GM19099 (cell line): ENCODE data around the gene DNAJC18.
A peak's percentile ranks its signal among the peaks of the same experiment; 100 is the strongest.

ENCODE experiments used
- POLR2A ChIP-seq: IDR thresholded peaks from 3 replicates; pipeline ENCODE4 v1.6.1; 2011; ENCODE audit warnings: low read depth; ENCODE audit not compliant: insufficient read length; ENCODE audit errors: extremely low read depth

DNAJC18 gene

DNA sequence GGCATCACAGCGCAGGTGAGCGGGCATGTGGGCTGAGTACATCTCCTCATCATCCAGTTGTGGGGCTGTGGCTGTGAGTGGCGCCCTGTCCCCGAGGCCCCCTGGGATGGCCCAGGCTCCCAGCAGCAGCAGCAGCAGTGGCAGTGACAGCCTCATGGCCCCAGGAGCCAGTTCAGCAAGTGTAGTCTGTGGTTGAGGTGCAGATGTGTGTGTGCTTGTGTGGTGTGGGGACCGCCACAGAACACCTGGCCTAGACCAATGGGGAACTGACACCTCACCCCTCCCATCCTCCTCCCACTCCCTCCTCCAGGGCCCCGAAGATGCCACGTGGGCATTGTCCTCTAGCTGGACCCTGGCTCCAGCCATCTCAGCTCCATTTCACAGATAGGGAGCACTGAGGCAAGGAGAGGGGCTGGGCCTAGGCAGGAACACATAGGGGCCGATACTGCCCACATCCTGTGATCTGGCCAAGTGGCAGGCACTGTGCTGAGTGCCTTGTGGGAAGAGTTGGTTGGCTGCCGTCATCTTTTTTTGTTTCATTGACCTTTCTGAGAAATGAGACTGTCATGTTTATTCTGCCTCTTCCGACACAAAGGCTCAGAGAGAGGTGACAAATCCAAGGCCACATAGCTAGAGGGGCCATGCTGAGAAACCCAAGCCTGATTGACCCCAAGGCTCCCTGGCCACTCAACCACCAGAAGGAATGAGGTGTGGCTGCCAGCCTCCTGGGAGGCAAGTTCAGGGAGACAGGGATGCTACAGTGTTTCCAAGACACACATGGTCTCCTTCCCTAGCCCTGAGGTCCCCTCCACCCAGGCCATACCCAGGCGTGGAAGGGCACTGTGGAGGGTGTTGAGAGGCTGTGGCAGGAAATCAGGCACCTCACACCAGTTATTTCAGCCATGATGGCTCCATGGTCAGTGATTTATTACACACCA lies 49.4 kb downstream of the DNAJC18 start, which contains the start of gene MZB1:
MZB1 (minus strand) TSS at position 213 of the 938 bp plus-strand sequence; CDS start at position 156, 57 bp downstream.
- peak; percentile 94 for TF ChIP-seq POLR2A

DNA sequence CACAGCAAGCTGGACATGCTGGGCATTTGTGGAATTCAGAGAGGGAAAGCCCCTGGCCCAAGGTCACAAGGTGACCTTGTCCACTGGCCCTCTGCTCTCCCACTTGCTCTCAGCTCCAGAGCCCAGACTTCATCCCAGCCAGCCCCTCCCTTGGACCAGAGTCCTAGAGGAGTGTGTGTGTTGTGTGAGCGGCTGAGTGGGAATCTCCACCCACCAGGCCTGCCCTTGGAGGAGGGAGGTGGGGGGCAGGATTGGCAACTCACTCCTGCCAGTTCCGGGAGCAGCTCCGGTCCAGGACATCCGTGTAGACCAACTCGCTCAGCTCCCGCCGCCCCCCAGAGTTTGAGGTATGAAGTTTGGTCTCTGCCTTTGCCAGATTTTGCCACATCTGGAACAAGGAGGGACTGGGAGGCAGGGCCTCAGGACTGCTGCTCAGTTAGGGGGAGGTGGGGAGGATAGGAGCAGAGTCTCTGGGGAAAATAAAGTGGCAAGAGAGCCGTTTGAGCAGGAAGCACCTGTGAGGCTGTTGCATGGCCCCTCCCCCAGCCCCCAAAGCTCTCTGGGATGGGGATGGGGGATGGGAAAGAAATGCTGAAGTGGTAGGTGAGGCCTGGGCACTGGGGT lies 51.0 kb downstream of the DNAJC18 start:
- TF ChIP-seq POLR2A, result peak; percentile 38

DNA sequence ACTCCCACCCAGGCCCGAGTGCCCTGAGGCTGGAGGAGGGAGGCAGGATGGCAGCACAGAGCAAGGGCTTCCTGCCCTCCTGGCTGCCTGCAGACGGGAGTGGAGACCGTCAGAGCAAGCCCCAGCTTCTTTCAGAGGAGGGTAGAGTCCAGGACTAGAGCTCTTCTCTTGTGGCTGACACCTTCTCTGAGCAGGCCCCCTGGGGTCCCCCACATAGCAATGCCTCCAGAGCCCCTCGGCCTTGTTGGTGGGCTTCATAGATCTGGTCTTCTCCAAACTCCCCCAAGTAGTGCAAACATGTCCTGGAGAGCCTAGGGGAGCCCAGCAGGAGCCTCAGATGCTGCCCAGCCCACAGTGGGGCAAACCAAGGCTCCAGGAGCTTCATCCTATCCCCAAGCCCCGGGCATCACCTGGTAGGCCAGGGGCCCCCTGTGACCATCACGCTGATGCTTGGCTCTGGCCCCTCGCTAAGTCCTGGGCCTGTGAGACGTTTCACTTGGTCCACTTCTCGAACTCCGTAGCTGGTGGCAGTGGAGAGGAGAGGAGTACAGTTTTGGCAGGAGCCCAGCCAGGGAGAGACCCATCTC lies 51.6 kb downstream of the DNAJC18 start:
- peak; percentile 30 for TF ChIP-seq POLR2A

DNA sequence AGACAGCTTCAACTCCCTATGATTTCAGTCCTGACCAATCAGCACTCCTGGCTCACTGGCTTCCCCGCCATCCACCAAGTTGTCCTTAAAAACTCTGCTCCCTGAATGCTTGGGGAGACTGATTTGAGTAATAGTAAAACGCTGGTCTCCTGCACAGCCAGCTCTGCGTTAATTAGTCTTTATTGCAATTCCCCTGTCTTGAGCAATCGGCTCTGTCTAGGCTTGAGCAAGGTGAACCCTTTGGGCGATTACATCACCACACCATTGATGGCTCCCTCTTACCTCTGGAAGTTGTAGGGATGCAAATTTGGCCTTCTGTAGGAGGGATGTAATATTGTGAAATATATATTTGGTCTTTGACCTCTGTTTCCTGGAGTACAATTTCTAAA lies 53.3 kb downstream of the DNAJC18 start:
- TF ChIP-seq POLR2A, result peak; percentile 30

DNA sequence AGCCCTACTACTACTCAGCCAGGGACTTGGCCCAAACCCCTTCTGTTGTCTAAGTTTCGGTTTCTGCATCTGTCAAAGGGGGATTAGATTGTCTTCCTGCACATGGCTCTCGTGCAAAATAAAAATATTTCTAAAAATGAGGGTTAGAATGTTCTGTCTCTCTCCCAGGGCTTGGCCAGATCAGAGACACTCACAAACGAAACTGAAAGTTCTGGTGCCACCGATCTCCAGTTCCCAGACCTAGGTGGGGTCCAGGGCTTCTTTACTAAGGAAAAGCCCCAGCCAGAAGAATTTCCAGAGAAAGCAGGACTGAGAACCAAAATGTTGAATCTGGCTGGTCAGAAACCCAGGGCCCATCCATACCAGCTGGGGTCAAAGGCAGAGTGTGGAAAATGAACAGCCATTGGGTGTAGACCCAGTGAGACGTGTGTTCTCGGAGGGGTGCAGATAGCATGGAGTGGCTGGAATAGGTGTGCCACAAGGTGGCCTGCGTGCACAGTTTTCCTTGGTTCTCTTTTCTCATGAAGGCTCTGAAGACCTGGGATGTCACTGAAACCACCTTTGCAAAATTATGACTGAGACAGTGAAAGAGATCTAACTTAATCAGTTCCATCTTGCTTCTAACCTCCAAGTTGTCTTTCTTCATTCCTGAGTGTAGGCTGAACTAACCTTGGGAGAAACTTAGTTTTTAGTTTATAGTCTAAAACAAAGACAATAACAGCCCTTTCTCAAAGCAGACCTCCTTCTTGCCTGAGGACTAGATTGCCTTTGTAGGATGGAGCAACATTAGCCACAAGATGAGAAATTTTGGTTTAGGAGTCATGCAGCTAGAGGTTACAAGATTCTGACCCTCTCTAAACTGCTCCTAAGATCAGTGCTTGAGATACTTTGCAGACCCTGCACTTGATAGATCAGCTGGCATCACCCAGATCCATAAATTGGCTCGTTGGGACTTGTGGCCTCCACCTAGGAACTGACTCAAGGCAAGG lies 54.0 kb downstream of the DNAJC18 start:
- TF ChIP-seq POLR2A, result peak; percentile 39

DNA sequence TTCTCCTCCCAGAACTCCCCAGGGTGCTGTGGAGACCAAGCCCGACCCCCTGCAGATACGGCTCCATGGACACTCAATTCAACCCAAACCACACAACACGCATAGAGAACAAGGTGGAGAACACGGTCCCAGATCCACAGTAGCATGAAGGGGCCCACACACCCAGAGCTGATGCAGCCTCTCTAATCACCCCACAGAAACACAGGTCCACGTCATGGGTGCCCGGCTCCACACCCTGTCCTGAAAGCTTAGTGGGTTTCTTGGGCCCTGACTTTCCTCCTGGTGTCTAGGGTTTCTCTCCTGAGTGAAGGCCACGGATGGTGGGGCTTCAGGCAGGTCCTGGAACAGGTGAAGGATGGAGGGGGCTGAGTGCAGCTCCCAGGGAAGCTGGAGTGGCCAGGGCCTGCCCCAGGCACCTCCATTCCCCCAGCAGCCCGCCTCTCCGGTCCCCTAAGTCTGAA lies 54.7 kb downstream of the DNAJC18 start:
- TF ChIP-seq POLR2A, result peak; percentile 29

DNA sequence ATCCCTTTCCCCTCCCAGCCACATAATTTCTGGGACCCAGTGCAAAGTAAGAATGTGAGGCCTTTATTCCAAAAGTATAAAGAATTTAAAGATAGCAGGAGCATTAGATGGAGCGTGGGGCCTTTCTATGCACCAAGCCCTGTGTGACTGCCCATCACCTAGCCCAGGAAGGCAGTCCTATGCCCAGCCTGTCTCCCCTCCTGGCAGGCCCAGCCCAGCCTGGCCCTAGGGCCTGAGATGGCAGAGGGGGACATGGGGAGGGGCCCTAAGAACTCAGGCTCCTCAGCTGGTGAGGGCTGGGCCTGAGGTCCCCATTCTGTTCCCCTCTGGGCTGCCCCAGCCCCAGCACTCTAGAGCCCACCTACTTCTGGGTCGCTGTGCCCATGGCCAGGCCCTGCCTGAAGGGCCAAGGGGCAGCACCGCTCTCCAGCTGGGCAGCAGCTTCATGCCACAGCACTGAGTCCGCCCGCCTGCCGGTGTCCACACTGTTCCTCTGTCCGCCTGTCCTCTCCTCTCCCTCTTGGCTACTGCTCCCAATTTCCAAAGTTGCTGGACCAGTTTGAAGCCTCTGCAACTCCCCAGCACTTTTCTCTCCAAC lies 55.2 kb downstream of the DNAJC18 start:
- no peak for TF ChIP-seq POLR2A

DNA sequence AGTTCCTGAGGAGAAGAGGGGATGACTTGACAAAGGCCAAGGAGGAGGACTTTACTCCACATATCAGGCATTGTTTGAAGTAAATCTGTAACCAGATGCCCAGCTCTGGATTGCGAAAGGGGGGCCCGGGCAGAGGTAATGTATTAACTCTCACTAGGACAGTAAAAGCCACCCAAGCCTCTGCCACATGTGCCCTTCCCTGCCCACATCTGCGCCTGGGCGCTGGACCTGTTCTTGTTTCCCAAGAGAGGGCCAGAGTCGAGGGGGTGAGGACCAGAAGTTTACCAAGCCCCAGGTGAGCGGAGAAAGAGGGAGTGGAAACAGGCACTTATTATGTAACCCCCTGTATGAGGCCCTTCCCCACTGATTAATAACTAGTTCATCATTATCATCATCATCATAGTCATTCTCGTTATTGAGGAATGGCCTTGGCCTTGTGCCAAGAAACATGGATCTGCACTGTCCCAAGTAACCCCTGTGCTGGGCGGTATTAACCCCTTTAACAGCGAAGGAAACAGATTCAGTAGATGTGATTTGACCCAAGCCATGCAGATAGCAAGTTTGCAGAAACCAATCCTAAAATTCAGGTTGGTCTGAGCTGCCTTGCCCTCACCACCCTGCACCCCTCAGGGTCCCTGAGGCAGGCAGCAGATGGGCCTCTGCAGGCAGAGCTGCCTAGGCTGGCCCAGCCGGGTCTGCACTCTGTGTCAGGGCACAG lies 55.9 kb downstream of the DNAJC18 start, which contains the start of gene SLC23A1:
SLC23A1 (minus strand) TSS at position 23 of the 718 bp plus-strand sequence. CDS start 44 bp downstream, outside the sequence.
- TF ChIP-seq POLR2A, result no peak

DNA sequence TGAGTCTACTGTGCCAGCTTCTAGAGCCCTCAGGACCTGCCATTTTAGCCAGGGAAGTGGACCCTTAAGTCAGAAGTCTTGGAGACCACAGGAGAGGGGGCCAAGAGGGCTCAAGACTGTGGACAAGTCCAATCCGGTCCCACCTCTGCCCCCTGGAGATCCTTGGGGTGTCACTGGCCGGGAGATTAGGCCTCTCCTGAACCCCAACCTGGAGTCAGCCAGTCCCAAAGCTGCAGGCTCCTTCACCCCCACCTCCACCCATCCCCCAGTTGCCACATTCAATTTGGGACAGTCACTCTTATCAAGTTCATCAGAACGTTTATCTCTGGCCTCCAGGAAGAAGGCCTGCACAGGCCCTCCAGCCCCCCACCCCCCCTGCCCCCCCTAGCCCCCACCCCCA lies 56.5 kb downstream of the DNAJC18 start:
- no peak for TF ChIP-seq POLR2A

DNA sequence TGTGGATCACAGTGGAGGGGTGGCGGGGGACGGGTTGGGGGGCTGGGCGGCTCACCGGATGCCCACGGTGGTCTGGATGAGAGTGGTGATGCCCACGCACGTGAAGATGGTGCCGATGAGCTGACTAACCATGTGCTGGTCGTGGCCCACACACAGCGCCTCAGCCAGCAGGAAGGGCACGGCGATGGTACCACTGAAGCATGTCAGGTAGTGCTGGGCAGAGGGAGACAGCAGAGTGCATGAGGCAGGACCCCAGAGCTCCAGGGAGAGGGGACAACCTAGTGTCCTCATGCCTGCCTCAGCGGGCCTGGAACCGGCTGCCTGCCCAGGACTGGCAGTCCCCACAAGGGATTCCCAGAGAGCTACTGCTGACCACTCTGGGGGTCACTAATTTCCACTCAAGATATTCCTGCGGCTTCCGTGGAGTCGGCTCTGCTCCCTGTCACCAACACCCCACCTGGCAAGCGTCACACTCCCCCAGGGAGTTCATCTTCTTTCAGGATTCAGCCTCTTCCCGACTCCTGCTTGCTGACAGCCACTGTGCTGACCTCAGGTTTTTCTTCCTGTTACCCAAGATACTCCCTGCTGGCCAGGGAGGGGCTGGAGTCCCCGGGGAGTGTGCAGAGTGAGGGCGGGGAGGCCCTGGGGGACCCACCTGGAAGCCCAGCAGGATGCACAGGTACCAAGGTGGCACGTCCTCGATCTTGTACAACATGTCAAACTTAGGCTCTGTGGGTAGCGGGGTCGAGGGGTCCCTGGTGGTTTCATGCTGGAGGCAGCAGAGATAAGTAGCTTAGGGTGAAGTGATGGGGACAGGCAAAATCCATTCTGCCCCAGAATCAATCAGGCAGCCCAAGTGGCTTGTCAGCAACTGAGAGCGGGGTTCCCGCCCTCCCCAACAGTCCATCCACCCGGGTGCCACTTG lies 57.2 kb downstream of the DNAJC18 start:
- TF ChIP-seq POLR2A, result no peak

DNA sequence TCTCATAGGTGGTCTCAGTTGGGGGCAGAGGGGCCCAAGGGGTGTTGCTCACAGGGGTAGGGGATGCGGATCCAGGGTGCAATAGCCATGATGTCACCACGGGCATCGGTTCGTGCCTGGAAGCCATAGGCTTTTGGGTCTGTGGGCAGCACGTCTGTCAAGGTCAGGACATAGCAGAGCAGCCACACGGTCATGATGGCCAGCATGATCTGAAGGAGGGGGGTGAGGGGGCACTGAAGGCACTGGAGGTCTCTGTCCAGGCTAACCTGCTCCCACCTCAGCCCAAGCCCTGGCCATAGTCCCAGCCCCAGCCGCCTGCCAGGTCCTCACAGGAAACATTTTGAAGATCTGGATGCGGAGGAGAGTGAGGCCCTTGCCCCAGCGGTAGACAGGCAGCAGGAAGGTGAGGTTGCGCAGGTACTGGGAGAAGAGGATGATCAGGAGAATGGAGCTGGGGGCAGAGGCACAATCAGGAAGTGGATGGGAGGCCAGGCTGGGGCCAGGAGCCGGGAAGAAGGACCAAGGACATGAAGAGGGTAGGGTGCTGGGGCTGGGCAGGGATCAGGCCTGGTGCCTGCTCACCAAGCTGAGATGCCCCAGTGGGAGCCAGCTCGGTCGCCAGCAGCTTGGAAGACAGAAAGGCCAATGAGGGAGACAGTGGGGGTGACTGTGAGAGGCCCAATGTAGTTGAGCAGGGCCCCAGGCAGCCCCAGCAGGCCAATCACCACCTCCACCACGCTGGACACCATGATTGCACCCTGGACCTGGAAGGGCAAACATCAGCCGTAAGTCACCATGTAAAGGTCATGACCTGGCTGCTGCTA lies 59.5 kb downstream of the DNAJC18 start:
- no peak for TF ChIP-seq POLR2A
